Measurements from ENCODE around the gene PPP2R1B.

The PPP2R1B gene

DNA sequence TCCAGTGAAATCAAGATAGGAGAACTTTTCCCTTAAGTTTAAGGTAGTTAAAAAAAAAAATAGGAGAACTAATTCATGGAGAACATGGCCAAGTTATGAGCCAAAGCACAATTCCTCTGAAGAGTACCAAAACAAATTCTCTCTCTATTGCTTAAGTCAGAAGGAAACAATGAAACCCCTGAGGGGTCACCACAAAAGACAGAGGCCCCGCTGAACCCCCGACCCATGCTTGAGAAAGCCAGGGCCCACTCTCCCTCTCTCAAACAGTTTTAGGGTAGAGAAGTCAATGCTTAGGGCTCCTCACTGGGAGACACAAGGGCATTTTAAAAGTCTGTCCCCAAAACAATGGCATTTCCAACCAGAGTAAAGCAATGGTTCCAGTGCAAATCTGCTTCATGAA, 26.9 kb downstream of the PPP2R1B start:
- H3K4me2 ChIP-seq (ENCODE audit: insufficient read depth, low read length), result no peak overlapping the region
- H3K79me2 ChIP-seq (ENCODE audit: insufficient read depth, low read length), result no peaks in the 10 kb centered on the region
- no peak overlapping the region for H3K9ac ChIP-seq (ENCODE audit: low read depth, low read length)
- ATAC-seq (ENCODE audit: insufficient read depth, low read depth) (no peak), DNase-seq (no peak)
- no peaks in the 10 kb centered on the region for H4K20me1 ChIP-seq (ENCODE audit: insufficient read depth, low read length)
- no peaks in the 10 kb centered on the region for H3K4me1 ChIP-seq (ENCODE audit: insufficient read depth, low read length)
- H3K36me3 ChIP-seq (ENCODE audit: insufficient read depth, low read length), result peaks cover 62% of the 10 kb centered on the region
- TF ChIP-seq EZH2 (IDR thresholded peaks at IDR 0.05; ENCODE audit: borderline replicate concordance, low read depth, low read length, severe bottlenecking), result no peak
- H2AFZ ChIP-seq (ENCODE audit: low read depth, low read length), result no peak overlapping the region
- no peak overlapping the region for H3K4me3 ChIP-seq (ENCODE audit: low read depth in 1 of 2, low read length in 2 of 2)
- no peak overlapping the region for H3K27ac ChIP-seq (ENCODE audit: low read length)
- H3K27me3 ChIP-seq (ENCODE audit: insufficient read depth, low read length, poor library complexity), result no peaks in the 10 kb centered on the region
- no peaks in the 10 kb centered on the region for H3K9me3 ChIP-seq (ENCODE audit: insufficient read depth, low read length, severe bottlenecking)

DNA sequence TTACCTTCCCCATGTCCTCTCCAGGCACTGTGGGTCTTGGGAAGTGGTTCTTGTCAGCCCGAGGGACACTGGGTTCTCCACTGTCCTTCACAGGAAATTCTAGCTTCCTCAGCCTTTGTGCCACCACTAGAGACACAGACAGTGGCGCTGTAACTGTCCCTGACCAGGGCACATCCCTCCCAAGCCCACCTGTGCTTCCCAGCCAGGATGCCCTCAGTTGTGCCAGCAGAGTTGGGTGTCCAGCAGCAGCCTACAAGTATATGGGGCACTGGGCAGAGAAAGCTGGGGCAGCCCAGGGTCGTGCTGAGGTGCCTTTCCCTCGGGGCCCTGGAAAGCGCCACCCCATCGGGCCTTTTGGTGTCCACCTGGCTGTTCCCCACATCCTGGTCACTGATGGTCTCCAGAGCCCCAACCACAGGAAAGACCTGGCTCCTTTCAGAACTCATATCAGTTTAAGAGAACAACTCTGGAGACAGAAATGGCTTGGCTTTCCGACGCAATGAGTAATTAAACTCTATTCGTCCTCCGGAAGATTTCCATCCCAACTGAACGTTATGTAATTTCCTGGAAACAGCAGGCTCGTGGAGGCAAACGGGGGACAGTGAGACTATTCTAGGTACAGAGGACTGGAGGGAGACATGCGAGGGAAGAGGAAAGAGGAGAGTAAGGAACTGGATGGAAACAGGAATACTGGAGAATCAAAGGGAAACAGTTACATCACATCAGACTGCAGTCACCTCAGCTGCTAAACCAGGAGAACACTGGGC, 28.6 kb downstream of the PPP2R1B start:
- H3K4me1 ChIP-seq (ENCODE audit: insufficient read depth, low read length), result no peaks in the 10 kb centered on the region
- H3K9ac ChIP-seq (ENCODE audit: low read depth, low read length), result no peak overlapping the region
- H3K9me3 ChIP-seq (ENCODE audit: insufficient read depth, low read length, severe bottlenecking), result no peaks in the 10 kb centered on the region
- H3K27ac ChIP-seq (ENCODE audit: low read length), result no peak overlapping the region; the same call in 1 of the 2 replicates
- no peak for TF ChIP-seq EZH2 (IDR thresholded peaks at IDR 0.05; ENCODE audit: borderline replicate concordance, low read depth, low read length, severe bottlenecking)
- TF ChIP-seq, protein P1, sequence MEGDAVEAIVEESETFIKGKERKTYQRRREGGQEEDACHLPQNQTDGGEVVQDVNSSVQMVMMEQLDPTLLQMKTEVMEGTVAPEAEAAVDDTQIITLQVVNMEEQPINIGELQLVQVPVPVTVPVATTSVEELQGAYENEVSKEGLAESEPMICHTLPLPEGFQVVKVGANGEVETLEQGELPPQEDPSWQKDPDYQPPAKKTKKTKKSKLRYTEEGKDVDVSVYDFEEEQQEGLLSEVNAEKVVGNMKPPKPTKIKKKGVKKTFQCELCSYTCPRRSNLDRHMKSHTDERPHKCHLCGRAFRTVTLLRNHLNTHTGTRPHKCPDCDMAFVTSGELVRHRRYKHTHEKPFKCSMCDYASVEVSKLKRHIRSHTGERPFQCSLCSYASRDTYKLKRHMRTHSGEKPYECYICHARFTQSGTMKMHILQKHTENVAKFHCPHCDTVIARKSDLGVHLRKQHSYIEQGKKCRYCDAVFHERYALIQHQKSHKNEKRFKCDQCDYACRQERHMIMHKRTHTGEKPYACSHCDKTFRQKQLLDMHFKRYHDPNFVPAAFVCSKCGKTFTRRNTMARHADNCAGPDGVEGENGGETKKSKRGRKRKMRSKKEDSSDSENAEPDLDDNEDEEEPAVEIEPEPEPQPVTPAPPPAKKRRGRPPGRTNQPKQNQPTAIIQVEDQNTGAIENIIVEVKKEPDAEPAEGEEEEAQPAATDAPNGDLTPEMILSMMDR (IDR thresholded peaks at IDR 0.05; ENCODE audit: borderline replicate concordance, extremely low read depth, low read length, poor library complexity, severe bottlenecking), result no peak
- no peaks in the 10 kb centered on the region for H4K20me1 ChIP-seq (ENCODE audit: insufficient read depth, low read length)
- H3K4me2 ChIP-seq (ENCODE audit: insufficient read depth, low read length), result no peak overlapping the region
- no peak for DNase-seq
- H3K79me2 ChIP-seq (ENCODE audit: insufficient read depth, low read length), result no peaks in the 10 kb centered on the region
- no peak overlapping the region for H3K4me3 ChIP-seq (ENCODE audit: low read depth in 1 of 2, low read length in 2 of 2)
- ATAC-seq (ENCODE audit: insufficient read depth, low read depth), result no peak
- H2AFZ ChIP-seq (ENCODE audit: low read depth, low read length), result no peak overlapping the region
- no peaks in the 10 kb centered on the region for H3K27me3 ChIP-seq (ENCODE audit: insufficient read depth, low read length, poor library complexity)
- peaks cover 49% of the 10 kb centered on the region for H3K36me3 ChIP-seq (ENCODE audit: insufficient read depth, low read length)

DNA sequence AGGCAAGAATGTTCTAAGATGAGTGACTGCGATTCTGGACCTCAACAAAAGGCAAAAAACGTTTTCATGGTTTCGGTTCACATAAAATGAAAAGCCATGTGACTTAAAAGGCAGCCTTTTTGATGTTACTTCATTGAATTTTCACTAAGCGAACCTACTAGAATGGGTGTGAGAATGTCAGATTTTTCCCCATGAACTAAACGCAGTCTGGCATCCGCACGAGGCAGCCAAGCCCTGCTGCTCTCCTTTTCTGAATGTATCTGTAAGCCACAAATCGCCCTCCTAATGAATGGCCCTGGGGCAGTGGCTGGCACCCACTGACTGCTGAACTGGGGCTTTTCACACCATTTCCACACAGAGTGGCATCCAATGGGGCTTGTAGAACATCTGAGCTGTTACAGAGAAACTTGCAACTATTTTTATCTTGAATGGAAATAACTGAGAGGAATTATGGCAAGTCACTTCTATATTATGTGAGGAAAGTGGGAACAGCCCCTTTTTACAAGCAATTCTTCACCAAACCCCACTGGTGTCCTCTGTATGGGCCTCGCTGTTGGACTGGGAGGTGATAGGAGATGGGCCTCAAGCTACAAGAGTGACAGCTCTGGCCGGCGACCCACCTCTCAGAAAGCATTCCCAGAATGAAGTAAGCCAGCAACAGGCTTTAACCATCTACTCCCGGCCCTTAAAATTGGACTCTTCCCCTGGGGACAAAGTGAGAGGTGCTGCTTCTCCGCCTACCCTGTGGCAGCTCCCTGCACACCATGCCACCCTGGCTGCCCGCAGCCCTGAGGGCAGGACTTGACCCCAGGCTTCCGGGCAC, 29.4 kb downstream of the PPP2R1B start:
- no peaks in the 10 kb centered on the region for H3K9me3 ChIP-seq (ENCODE audit: insufficient read depth, low read length, severe bottlenecking)
- no peaks in the 10 kb centered on the region for H3K4me1 ChIP-seq (ENCODE audit: insufficient read depth, low read length)
- H3K4me2 ChIP-seq (ENCODE audit: insufficient read depth, low read length), result no peak overlapping the region
- no peaks in the 10 kb centered on the region for H4K20me1 ChIP-seq (ENCODE audit: insufficient read depth, low read length)
- ATAC-seq (ENCODE audit: insufficient read depth, low read depth) (no peak), DNase-seq (no peak)
- H3K9ac ChIP-seq (ENCODE audit: low read depth, low read length), result no peak overlapping the region
- TF ChIP-seq EZH2 (IDR thresholded peaks at IDR 0.05; ENCODE audit: borderline replicate concordance, low read depth, low read length, severe bottlenecking), result no peak
- TF ChIP-seq, protein P1 (IDR thresholded peaks at IDR 0.05; ENCODE audit: borderline replicate concordance, extremely low read depth, low read length, poor library complexity, severe bottlenecking), result no peak
- no peak overlapping the region for H3K4me3 ChIP-seq (ENCODE audit: low read depth in 1 of 2, low read length in 2 of 2)
- H3K79me2 ChIP-seq (ENCODE audit: insufficient read depth, low read length), result no peaks in the 10 kb centered on the region
- H2AFZ ChIP-seq (ENCODE audit: low read depth, low read length), result no peak overlapping the region
- no peak overlapping the region for H3K27ac ChIP-seq (ENCODE audit: low read length)
- peaks cover 42% of the 10 kb centered on the region for H3K36me3 ChIP-seq (ENCODE audit: insufficient read depth, low read length)
- H3K27me3 ChIP-seq (ENCODE audit: insufficient read depth, low read length, poor library complexity), result no peaks in the 10 kb centered on the region

DNA sequence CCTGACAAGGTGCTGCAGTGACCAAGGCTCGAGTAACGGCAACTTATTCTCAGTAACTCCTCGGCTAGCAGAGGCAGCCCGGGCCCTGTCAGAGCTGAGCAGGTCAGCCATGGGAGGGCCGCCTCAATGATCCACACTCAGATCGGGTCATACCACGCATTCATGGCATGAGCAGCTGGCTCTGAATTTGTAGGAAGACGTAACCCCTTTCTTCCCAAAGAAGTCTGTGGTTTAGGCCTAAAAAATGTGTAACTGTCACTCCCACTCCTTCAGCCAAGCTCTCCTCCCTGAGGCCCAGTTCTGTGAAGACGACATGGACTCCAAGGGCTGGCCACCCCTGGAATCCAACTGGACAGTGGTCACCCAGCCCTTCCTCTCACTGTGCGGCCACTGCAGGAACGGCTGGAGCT, 30.0 kb downstream of the PPP2R1B start:
- Histone ChIP-seq H3K79me2 (ENCODE audit: insufficient read depth, low read length) (no peaks in the 10 kb centered on the region), H4K20me1 (ENCODE audit: insufficient read depth, low read length) (peaks cover under 1% of the 10 kb centered on the region), H3K9ac (ENCODE audit: low read depth, low read length) (no peak overlapping the region), H3K9me3 (ENCODE audit: insufficient read depth, low read length, severe bottlenecking) (no peaks in the 10 kb centered on the region), H2AFZ (ENCODE audit: low read depth, low read length) (no peak overlapping the region), H3K36me3 (ENCODE audit: insufficient read depth, low read length) (peaks cover 36% of the 10 kb centered on the region), H3K27me3 (ENCODE audit: insufficient read depth, low read length, poor library complexity) (no peaks in the 10 kb centered on the region), H3K27ac (ENCODE audit: low read length) (no peak overlapping the region), H3K4me3 (ENCODE audit: low read depth in 1 of 2, low read length in 2 of 2) (no peak overlapping the region), H3K4me2 (ENCODE audit: insufficient read depth, low read length) (no peak overlapping the region), H3K4me1 (ENCODE audit: insufficient read depth, low read length) (no peaks in the 10 kb centered on the region)
- ATAC-seq (ENCODE audit: insufficient read depth, low read depth) (no peak), DNase-seq (no peak)
- no peak for TF ChIP-seq EZH2 (IDR thresholded peaks at IDR 0.05; ENCODE audit: borderline replicate concordance, low read depth, low read length, severe bottlenecking)
- TF ChIP-seq, protein P1 (IDR thresholded peaks at IDR 0.05; ENCODE audit: borderline replicate concordance, extremely low read depth, low read length, poor library complexity, severe bottlenecking), result no peak

Data from DND-41 (cell line).